Stomach (tissue), 9 donors: ENCODE results near the gene DHRS4. TPM values are rescaled to one million over a fixed set of nuclear protein-coding genes. Genes with fewer than 3 reads are reported as not detected.

Experiments
- DNase-seq, 2 donors: peaks; one replicate each; pipeline versions ENCODE4 v3.0.0 to v3.0.0-alpha.2; 2013 to 2019
- H3K27ac ChIP-seq, 5 donors: fragments of 200-600 bp in 4 of 5; sonication (generic) in 4 of 5; one replicate each; pipeline ENCODE4 v1.5.1; 2013 to 2019; ENCODE audit warnings: mild to moderate bottlenecking in 1 of 5, moderate library complexity in 1 of 5
- H3K27me3 ChIP-seq, 3 donors: fragments of 200-600 bp; sonication (generic); one replicate each; pipeline ENCODE4 v1.5.1; 2017 to 2019; ENCODE audit warnings: mixed run types in 1 of 3
- H3K36me3 ChIP-seq, 4 donors: fragments of 200-600 bp; sonication (generic); 1 replicate in 3 of 4; 2 replicates in 1 of 4; pipeline ENCODE4 v1.5.1; 2016 to 2019
- H3K4me1 ChIP-seq, 4 donors: fragments of 200-600 bp; sonication (generic); one replicate each; pipeline ENCODE4 v1.5.1; 2016 to 2019
- H3K4me3 ChIP-seq, 4 donors: fragments of 200-600 bp; sonication (generic) in 3 of 4; one replicate each; pipeline ENCODE4 v1.5.1; 2016 to 2019; ENCODE audit warnings: mild to moderate bottlenecking in 1 of 4
- H3K9me3 ChIP-seq, 4 donors: fragments of 200-600 bp; sonication (generic); one replicate each; pipeline ENCODE4 v1.5.1; 2016 to 2019
- CTCF ChIP-seq, 7 experiments: fragments of 450-650 bp in 4 of 7; fragments of 200-600 bp in 3 of 7; sonication (generic) in 3 of 7; IDR thresholded peaks; one replicate each; pipeline ENCODE4 v1.5.1; 2016 to 2019; ENCODE audit warnings: antibody characterized with exemption in 7 of 7, control low read depth in 2 of 7, mild to moderate bottlenecking in 1 of 7
- EP300 ChIP-seq: sonication (generic); formaldehyde crosslinking; IDR thresholded peaks from one replicate; pipeline ENCODE4 v1.6.1; 2017; ENCODE audit warnings: antibody characterized with exemption
- POLR2A ChIP-seq, 4 donors: fragments of 450-650 bp; IDR thresholded peaks; one replicate each; pipeline ENCODE4 v1.6.1; 2016; ENCODE audit warnings: antibody characterized with exemption in 4 of 4, control low read depth in 2 of 4, mild to moderate bottlenecking in 1 of 4, moderate library complexity in 1 of 4
- POLR2AphosphoS5 ChIP-seq, 3 donors: sonication (generic); formaldehyde crosslinking; IDR thresholded peaks; one replicate each; pipeline ENCODE4 v1.6.1; 2016; ENCODE audit warnings: antibody characterized with exemption in 3 of 3
- WGBS, 5 donors: extraction: QIAGEN DNeasy Blood & Tissue Kit in 3 of 5; methylation state at CpG; one replicate each; pipeline versions ENCODE4 v1.1.5 to v1.1.7; 2013 to 2018; 5-methylcytosine and 5-hydroxymethylcytosine counted together
- intact Hi-C: fragments of 100-400 bp; cut with DNase I; formaldehyde crosslinking; loops from one replicate; pipeline ENCODE4 v1.15.1; 2023; ENCODE audit warnings: low total_unique reads
- polyA plus RNA-seq, 3 donors: library from polyadenylated mRNA; stranded (reverse); fragments of 200-250 nt; gene quantifications; one replicate each; pipeline ENCODE4 v1.2.3, GENCODE V29; 2013
- total RNA-seq, 5 donors: library from RNA; depleted of rRNA; stranded (reverse); fragments of >200 nt; gene quantifications; one replicate each; pipeline versions ENCODE4 v1.1.0 to v1.2.3, GENCODE V29; 2014 to 2016
- donor health status: healthy with polysubstance abuse.
- donor health status: Bipolar disorder and iron deficiency.
- donor health status: healthy.

Gene DHRS4
- total and polyA plus RNA-seq, 8 donors, result 29.0 to 114 (median 42.3) TPM

- Histone ChIP-seq H3K36me3 (no peaks in the 10 kb centered on the region), H3K4me1 (peaks cover 14 to 20% (median 17%) of the 10 kb centered on the region in 4 donors), H3K27me3 (no peaks in the 10 kb centered on the region), H3K27ac (peak overlapping the region in 3 of 5 donors; percentile 22 to 69 (median 56)), H3K9me3 (peaks cover 0 to 4% (median 0%) of the 10 kb centered on the region in 4 donors), H3K4me3 (no peak overlapping the region)
- TF ChIP-seq CTCF (IDR thresholded peaks at IDR 0.05) (no peak), POLR2AphosphoS5 (IDR thresholded peaks at IDR 0.05) (no peak), EP300 (no peak), POLR2A (IDR thresholded peaks at IDR 0.05) (no peak)
- DNase-seq, result no peak
- 72 to 86% (median 80%) methylated on average over 4 of the region's 4 CpGs for WGBS, 5 donors
- intact Hi-C loops, result no loop called here
These were observed 38.0 kb upstream of the DHRS4 start for GRCh38 chr14:23915559-23915958.

GRCh38 chr14:23916004-23916403 lies 37.6 kb upstream of the DHRS4 start:
- Histone ChIP-seq H3K9me3 (peaks cover 0 to 4% (median 0%) of the 10 kb centered on the region in 4 donors), H3K4me1 (peaks cover 14 to 20% (median 17%) of the 10 kb centered on the region in 4 donors), H3K27ac (peak overlapping the region in 3 of 5 donors; percentile 32 to 69 (median 56)), H3K36me3 (no peaks in the 10 kb centered on the region), H3K4me3 (no peak overlapping the region), H3K27me3 (no peaks in the 10 kb centered on the region)
- DNase-seq, result peak in 1 of 2 donors; percentile 68
- no peak for TF ChIP-seq CTCF (IDR thresholded peaks at IDR 0.05)
- TF ChIP-seq POLR2AphosphoS5 (IDR thresholded peaks at IDR 0.05), result no peak
- no peak for TF ChIP-seq POLR2A (IDR thresholded peaks at IDR 0.05)
- TF ChIP-seq EP300, result no peak
- intact Hi-C loops, result no loop called here
- WGBS, 5 donors, result 18 to 35% (median 28%) methylated on average over 3 of the region's 3 CpGs

- no peak overlapping the region for H3K4me3 ChIP-seq
- intact Hi-C loops, result no loop called here
- no peak for DNase-seq
- H3K9me3 ChIP-seq, result peaks cover 0 to 4% (median 0%) of the 10 kb centered on the region in 4 donors
- TF ChIP-seq POLR2A (IDR thresholded peaks at IDR 0.05) (no peak), POLR2AphosphoS5 (IDR thresholded peaks at IDR 0.05) (no peak), CTCF (IDR thresholded peaks at IDR 0.05) (no peak), EP300 (no peak)
- H3K4me1 ChIP-seq, result peaks cover 14 to 20% (median 17%) of the 10 kb centered on the region in 4 donors
- peak overlapping the region in 3 of 5 donors; percentile 32 to 69 (median 56) for H3K27ac ChIP-seq
- no peaks in the 10 kb centered on the region for H3K36me3 ChIP-seq
- H3K27me3 ChIP-seq, result no peaks in the 10 kb centered on the region
- WGBS, 5 donors, result 43 to 72% (median 48%) methylated on average over 5 of the region's 5 CpGs
These were observed 37.1 kb upstream of the DHRS4 start for GRCh38 chr14:23916446-23916845.

- Histone ChIP-seq H3K9me3 (peaks cover 0 to 3% (median 0%) of the 10 kb centered on the region in 4 donors), H3K36me3 (no peaks in the 10 kb centered on the region), H3K27me3 (no peaks in the 10 kb centered on the region), H3K27ac (no peak overlapping the region), H3K4me1 (no peaks in the 10 kb centered on the region), H3K4me3 (no peak overlapping the region)
- 76 to 92% (median 81%) methylated on average over 1 of the region's 1 CpG for WGBS, 5 donors
- no peak for TF ChIP-seq CTCF (IDR thresholded peaks at IDR 0.05)
- no peak for TF ChIP-seq POLR2AphosphoS5 (IDR thresholded peaks at IDR 0.05)
- no peak for TF ChIP-seq POLR2A (IDR thresholded peaks at IDR 0.05)
- TF ChIP-seq EP300, result no peak
- no peak for DNase-seq
- intact Hi-C loops, result no loop called here
These were observed 31.0 kb upstream of the DHRS4 start for GRCh38 chr14:23922545-23922944.
